ENCODE data around the gene CDK5RAP3.
"Not testable (repeated sequence)": the region's sequence is repeated elsewhere in the genome, so short reads cannot be mapped to it uniquely, and the experiment has no call there.

Gene CDK5RAP3

GRCh38 chr17:47975823-47976205 lies 4.9 kb downstream of the CDK5RAP3 start:
- DNase-seq, result no peak

GRCh38 chr17:47978324-47978723 lies 7.4 kb downstream of the CDK5RAP3 start:
- peak; percentile 23 for DNase-seq

GRCh38 chr17:47980541-47980940 lies 9.6 kb downstream of the CDK5RAP3 start:
- DNase-seq, result no peak

- no peak for DNase-seq
Observed at GRCh38 chr17:47981462-47981861, 10.5 kb downstream of the CDK5RAP3 start.

GRCh38 chr17:47982091-47982617 lies 11.2 kb downstream of the CDK5RAP3 start:
- no peak for DNase-seq

GRCh38 chr17:47982645-47983390 lies 11.9 kb downstream of the CDK5RAP3 start:
- no peak for DNase-seq

GRCh38 chr17:47983492-47984223 lies 12.7 kb downstream of the CDK5RAP3 start:
- no peak for DNase-seq

- DNase-seq, result no peak
Observed at GRCh38 chr17:47986520-47986919, 15.6 kb downstream of the CDK5RAP3 start.

- DNase-seq, result no peak
Observed at GRCh38 chr17:47987240-47987835, 16.4 kb downstream of the CDK5RAP3 start.

GRCh38 chr17:47988445-47988844 lies 17.5 kb downstream of the CDK5RAP3 start:
- not testable (repeated sequence) for DNase-seq

GRCh38 chr17:47989159-47989558 lies 18.2 kb downstream of the CDK5RAP3 start:
- DNase-seq, result no peak

- no peak for DNase-seq
Observed at GRCh38 chr17:47989700-47990099, 18.8 kb downstream of the CDK5RAP3 start.

- no peak for DNase-seq
Observed at GRCh38 chr17:47990962-47991731, 20.2 kb downstream of the CDK5RAP3 start.

GRCh38 chr17:47992216-47992615 lies 21.3 kb downstream of the CDK5RAP3 start:
- DNase-seq, result no peak

- DNase-seq, result no peak
Observed at GRCh38 chr17:47993031-47993564, 22.2 kb downstream of the CDK5RAP3 start.

- no peak for DNase-seq
Observed at GRCh38 chr17:47993964-47994363, 23.1 kb downstream of the CDK5RAP3 start.

GRCh38 chr17:47994724-47995123 lies 23.8 kb downstream of the CDK5RAP3 start:
- DNase-seq, result no peak

GRCh38 chr17:47995241-47995935 lies 24.5 kb downstream of the CDK5RAP3 start:
- no peak for DNase-seq

GRCh38 chr17:47996201-47996600 lies 25.3 kb downstream of the CDK5RAP3 start:
- DNase-seq, result no peak

- no peak for DNase-seq
Observed at GRCh38 chr17:47997586-47997985, 26.7 kb downstream of the CDK5RAP3 start.

GRCh38 chr17:47998044-47998443 lies 27.1 kb downstream of the CDK5RAP3 start:
- no peak for DNase-seq

GRCh38 chr17:47999582-47999981 lies 28.7 kb downstream of the CDK5RAP3 start:
- no peak for DNase-seq
